GM18505 (cell line): ENCODE measurements around the gene COL4A2.

Source experiments
- ATAC-seq: cut with Tn5 transposase; IDR thresholded peaks from one replicate; pipeline ENCODE4 v1.9.1; 2021; ENCODE audit not compliant: unreplicated experiment
- POLR2A ChIP-seq: IDR thresholded peaks from 4 replicates; pipeline ENCODE4 v1.6.1; 2011; ENCODE audit warnings: borderline replicate concordance; ENCODE audit not compliant: insufficient read depth, insufficient read length; ENCODE audit errors: extremely low read depth

Gene COL4A2

DNA sequence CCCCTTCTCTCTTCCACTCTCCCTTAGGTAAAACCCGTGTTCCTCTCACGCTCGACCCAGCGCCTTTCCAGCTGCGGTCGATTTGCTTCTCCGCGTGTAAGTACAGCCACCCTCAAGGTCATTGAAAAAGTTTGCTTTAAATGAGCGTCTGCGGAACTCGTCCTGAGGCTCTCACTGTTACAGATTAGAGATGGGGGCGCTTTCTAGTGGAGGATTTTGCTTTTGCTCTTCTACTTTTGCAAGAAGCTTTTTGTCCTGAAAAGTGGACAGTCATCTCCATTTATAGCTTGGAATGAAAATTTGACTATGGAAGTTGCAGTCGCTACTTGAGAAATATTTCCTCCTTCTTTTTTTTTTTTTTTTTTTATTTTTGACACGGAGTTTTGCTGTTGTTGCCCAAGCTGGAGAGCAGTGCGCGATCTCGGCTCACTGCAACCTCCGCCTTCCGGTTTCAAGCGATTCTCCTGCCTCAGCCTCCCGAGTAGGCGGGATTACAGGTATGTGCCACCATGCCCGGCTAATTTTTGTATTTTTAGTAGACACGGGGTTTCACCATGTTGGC, 255.0 kb downstream of the COL4A2 start:
- no peak for TF ChIP-seq POLR2A
- no peak for ATAC-seq
